ENCODE data around the gene PCDHGB1.

- TF ChIP-seq HOXA7 (CRISPR knock-in tag; IDR thresholded peaks at IDR 0.05; ENCODE audit: borderline replicate concordance) (no peak), GLIS1 (tag by site-specific recombination; IDR thresholded peaks at IDR 0.05) (no peak), SETDB1 (IDR thresholded peaks at IDR 0.05; ENCODE audit: insufficient read length, low read length) (no peak), CTCF (tag by site-specific recombination; IDR thresholded peaks at IDR 0.05) (no peak), ZNF660 (tag by site-specific recombination; IDR thresholded peaks at IDR 0.05) (no peak), ZNF560 (tag by site-specific recombination; IDR thresholded peaks at IDR 0.05; ENCODE audit: borderline replicate concordance) (no peak), REST (tag by site-specific recombination; IDR thresholded peaks at IDR 0.05) (no peak), ZBTB7A (tag by site-specific recombination; IDR thresholded peaks at IDR 0.05; ENCODE audit: low read depth) (no peak), MZF1 (tag by site-specific recombination; IDR thresholded peaks at IDR 0.05; ENCODE audit: borderline replicate concordance) (no peak)
These were observed 39.5 kb downstream of the PCDHGB1 start for GRCh38 chr5:141389153-141390042.
